HG03280 (cell line): ENCODE results near the gene DBI.
A peak's percentile ranks its signal among the peaks of the same experiment; 100 is the strongest.
"Not testable (repeated sequence)": the region's sequence is repeated elsewhere in the genome, so short reads cannot be mapped to it uniquely, and the experiment has no call there.

Source experiments
- ATAC-seq: cut with Tn5 transposase; IDR thresholded peaks from one replicate; pipeline ENCODE4 v1.9.1; 2021; ENCODE audit warnings: mild to moderate bottlenecking, moderate library complexity; ENCODE audit not compliant: unreplicated experiment

Gene DBI

DNA sequence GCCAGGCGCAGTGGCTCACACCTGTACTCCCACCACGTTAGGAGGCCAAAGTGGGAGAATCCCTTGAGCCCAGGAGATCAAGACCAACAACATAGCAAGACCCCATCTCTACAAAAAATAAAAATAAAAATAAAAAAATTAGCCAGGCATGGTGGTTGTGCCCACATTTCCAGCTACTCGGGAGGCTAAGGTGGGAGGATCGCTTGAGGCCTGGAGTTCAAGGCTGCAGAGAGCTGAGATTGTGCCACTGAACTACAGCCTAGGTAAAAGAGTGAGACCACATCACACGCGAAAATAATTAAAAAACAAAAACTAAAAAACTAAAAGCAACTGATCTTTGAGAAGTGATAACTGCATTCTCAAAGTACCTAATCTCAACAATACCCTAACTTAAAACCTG lies 2.0 kb upstream of the DBI start:
- ATAC-seq: no peak

DNA sequence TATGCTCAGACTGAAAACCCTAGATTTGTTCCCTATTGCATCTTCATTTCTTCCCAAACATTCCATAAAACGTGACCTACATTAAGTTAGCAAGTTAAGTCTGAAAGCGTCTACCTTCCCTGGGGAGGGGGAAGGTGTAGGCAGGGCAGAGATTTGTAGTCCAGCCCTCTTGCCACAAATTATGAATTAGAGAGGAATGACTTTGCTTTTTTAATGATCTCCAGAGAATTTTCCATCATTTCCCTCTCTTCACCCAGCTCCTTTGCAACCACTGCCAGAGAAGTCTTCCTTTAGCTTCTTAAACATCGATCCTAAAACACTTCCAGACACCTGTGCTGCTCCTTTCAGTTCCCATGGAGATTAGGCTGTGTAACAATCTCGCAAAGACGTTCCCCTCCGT lies 1.3 kb upstream of the DBI start:
- ATAC-seq: no peak

DNA sequence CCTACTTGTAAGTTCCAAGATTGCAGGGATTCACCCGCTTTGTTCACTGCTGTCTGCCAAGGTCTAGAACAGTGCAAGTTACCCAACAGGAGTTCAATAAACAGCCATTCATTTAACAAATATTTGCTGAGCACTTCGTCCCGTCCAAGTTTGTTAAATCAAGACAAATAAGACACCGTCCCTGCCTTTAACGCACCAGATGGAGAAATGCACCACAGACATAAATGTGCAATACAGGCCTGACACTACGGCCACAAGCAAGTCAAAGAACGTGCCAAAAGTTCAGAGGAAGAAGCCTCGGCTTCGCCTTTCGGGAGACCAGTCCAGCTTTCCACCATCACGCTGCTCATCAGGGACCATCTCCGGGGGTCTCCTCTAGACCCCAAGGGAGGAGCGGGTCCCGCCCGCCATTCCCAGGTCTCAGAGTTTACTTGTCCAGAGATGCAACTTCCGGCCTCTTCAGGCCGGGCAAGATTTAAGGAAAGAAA lies 572 bp upstream of the DBI start:
- ATAC-seq: no peak

DNA sequence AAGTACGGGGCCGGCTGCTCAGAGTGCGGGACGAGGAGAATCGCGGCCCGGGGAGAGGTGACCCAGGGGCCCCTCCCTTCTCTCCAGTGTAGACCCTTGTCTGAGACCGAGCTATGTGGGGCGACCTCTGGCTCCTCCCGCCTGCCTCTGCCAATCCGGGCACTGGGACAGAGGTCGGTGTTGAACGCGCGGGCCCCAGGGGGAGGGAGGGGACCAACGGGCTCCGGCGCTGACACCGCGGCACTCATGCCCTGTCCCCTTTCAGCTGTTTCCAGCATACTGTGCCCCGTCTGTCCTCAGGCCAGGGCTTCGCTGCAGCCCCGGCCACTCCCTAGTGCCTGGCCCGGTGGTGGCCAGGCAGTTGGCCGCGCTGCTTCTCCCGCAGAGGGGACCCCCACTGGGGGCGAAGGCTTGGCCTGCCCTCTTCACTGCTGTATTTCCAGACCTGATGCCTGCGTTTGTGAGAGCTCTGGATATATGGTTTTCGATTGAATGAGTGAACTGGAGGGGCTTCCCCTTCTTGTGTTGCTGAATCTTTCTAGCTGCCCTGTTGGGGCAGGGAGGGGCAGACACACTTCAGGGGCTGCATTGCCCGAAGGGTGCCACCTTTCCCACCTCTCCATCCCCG lies 809 bp downstream of the DBI start:
- peak; percentile 32 for ATAC-seq

DNA sequence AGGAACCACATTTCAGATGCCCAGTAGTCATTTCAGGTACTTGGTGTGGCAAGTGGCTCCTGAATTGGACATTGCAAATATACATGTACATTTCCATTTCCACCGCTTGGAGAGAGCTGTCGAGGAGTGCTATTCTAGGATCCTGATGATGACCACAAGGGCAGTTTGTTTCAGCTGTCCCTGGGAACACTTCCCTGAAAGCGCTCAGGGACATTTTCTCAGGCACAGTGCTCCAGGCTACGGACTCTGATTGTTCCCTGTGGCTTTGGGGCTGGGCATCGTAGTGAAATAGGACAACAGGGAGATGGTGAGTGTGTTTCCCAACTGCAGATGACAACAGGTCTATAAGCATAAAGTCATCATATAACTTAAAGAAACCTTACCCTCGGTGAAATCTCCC lies 3.1 kb downstream of the DBI start:
- no peak for ATAC-seq

DNA sequence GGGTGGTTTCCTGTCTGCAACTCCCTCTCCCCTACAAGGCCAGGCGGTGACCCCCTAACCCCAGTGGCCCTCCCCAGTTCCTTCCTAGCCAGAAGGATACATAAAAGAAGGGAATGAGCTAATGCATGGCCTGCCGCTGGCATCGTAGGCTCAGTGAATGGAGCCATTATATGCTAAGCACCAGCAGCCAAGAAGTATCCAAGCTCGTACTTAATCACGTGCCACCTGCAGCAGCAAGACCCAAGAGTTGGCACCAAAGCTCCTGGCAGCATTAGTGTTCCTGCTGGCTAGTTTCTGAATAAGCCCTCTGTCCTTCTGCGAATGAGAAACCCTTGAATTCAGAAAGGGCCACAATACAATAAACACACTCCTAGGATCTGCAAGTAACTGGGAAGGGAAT lies 4.3 kb downstream of the DBI start:
- no peak for ATAC-seq

DNA sequence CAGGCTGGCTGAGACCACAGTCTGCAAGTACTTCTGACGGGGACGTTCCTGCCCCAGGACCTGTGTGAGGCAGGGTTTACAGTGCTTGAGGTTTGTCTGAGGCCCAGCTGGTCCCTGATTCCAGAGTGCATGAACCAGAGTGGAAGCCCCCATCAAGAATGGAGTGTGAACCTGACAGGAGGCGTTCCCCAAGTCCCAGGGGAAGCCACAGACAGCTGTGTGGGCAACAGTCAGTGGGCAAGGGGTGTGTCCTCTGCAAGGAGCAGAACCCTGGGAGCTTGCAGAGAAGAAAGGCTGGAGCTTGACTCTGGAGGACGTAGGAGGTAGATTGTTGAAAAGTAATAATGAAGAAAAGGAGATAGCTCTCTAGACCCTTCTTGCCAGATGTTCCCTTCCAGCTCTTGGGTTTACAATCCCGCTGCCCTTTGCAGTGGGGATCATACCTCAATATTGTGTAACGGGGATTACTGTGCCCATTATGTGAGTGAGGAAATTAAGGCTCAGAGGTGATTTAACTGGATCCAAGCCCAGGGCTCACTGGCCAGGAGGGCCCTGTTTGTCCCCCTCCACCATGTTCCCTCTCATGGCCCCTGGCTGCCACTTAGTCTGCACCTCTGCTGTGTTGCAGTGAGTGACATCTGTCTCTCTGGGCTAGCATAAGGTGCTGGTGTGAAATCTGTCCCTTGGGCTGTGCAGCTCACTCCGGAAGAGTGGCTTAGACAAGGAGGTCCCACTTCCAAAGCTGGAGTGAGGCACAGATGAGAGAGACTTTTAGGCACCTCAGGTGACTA lies 6.2 kb downstream of the DBI start:
- no peak for ATAC-seq

DNA sequence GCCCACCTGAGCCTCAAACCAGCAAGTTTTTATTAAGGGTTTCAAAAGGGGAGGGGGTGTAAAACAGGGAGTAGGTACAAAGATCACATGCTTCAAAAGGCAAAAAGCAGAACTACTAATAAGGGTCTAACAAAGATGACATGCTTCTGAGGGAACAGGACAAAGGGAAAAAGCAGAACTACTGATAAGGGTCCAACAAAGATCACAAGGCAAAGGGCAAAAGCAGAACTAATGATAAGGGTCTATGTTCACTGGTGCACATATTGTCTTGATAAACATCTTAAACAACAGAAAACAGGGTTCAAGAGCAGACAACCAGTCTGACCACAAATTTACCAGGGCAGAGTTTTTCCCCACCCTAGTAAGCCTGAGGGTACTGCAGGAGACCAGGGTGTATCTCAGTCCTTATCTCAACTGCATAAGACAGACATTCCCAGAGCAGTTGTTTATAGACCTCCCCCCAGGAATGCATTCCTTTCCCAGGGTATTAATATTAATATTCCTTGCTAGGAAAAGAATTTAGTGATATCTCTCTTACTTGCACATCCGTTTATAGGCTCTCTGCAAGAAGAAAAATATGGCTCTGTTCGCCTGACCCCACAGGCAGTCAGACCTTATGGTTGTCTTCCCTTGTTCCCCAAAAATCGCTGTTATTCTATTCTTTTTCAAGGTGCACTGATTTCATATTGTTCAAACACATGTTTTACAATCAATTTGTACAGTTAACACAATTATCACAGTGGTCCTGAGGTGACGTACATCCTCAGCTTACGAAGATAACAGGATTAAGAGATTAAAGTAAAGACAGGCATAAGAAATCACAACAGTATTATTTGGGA lies 7.3 kb downstream of the DBI start:
- ATAC-seq: not testable (repeated sequence)

DNA sequence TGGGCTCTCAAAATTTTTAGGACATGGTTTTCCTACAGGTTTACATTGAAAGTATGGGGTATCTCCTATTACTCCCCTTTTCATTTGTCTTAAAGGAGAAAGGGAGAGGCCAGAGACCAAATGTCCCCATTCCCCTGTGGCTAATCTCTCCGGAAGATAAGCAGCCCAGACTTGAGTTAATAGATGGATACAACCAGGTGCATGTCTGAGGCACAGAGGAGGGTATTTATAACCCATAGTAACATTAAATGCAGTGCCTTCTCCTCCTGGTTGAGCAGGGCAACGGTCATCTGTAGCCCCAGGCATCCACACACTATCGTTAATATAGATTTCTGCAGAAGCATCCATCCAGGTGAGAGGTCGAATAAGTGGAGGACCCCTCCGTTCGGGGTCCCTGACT lies 9.6 kb downstream of the DBI start:
- ATAC-seq: not testable (repeated sequence)

DNA sequence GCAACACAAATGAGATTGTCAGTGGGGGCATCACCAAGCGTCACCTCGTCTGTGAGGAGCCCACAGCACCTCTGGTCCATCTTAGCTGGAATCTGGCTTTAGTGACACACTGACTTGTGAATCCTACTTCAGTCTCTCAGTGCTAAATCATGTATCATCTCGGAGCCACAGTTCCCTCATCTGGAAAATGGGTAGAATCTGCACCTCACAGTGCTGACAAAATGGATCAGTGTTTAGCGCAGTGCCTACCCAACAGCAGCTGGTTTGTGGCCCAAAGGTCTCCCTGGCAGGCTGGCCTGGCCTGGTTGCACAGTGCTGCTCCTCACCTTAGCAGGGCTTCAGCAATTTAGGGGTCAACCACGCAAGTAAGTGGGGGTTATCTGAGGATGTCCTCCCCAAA lies 10.0 kb downstream of the DBI start:
- no peak for ATAC-seq

DNA sequence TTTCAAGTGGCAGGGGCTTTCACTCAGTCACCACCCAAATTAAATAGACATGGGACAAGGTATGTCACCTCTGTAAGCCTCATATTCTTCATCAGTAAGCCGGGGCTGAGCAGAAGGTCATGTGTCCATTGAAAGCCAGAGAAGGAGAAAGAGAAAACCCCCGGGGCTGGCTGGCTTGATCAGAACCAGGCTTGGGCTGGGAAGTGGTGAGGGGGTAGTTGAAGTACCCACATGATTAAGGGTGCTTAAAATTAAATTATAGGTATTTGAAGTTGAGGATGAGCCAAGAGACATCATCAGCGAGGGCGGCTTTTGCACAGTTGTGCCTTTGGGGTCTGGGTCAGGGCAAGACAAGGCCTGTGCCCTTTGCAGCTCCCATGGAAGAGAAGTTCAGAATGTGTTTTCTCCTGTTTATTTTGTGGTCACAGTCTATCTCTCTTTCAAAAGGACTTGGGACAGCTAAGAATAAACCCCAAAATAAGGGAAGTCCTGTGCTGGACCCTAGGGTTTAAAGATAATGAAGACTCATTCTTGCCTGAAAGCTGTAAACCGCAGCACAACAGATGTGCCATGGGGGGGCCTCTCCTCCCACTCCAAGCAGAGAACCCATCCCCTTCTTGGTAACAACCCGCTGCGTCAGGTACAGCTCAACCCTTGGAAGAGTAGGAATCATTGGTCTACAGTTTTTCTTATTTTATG lies 10.7 kb downstream of the DBI start:
- ATAC-seq: no peak

DNA sequence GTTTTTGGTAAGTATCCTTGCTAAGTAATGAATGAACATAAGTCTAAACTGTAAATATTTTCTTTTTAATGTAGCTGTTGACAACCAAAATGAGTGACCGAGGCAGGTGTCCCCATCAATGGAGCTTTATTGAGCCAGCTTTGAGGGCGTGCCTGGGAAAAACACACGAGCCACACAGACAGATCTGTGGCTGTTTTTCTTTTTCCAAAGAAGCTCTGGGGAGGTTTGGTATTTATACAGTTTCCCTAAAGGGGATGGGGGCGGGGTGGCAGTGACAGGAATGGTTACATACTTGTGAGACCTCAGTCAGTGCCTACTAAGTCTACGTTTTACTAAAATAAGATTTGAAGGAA lies 11.2 kb downstream of the DBI start:
- no peak for ATAC-seq

DNA sequence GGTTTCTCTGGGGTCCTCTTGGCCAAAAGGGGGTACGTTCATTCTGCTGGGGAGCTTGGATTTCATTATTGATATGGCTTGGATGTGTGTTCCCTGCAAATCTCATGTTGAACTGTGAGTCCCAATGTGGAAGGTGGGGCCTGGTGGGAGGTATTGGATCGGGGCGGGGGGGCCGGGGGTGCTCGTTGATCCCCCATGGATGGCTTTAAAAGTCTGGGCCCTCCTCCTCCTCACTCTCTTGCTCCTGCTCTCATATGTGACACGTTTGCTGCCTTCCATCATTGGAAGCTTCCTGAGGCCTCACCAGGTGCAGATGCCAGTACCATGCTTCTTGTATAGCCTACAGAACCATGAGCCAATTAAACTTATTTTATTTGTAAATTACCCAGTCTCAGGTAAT lies 11.8 kb downstream of the DBI start:
- ATAC-seq: no peak

DNA sequence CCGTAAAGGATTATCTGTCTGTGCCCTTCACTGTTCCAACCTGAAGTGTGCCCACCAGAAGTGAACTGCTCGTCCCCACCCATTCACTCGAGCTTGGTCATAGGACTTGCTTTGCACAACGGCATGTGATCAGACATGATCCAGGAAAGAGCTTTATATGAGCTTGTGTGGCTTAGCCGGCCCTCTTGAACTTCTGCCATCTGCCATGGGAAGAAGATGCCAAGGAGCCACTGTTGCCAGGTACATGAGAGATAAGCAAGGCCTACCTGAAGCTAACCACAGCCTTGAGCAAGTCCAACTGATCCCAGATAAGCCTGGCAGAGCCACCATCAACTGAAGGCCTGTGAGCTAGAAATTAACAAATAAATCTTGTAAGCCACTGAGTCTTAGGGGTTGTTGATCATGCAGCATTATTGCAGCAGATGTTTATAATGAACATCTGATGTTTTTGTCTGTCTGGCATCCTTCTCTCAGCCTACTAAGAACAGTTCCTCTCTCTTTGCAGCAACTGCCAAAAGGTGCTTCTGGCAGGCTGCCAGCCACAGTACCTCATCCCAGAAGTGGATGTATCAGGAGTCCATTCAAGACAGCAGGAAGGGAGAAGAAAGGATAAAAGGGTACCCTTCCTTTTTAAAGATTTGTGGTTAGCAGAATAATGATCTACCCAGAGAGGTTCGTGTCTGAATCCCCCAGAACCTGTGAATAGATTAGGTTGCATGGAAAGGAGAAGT lies 16.8 kb downstream of the DBI start:
- ATAC-seq: no peak

DNA sequence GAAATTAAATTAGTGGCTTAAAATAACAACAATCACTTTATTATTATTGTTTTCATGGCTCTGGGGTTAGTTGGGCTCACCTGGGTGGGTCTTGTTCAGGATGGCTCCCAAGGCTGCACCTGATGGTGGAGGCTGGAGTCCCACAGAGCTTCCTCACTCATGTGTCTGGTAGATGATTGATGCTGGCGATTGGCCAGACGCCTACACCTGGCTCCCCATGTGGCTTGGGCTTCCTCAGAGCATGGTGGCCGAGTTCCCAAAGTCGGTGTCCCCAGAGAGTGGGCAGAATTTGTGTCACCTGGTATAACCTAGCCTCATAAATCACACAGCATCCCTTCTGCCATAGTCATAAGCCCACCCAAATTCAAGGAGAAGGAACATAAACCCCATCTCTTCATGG lies 18.2 kb downstream of the DBI start:
- ATAC-seq: no peak

DNA sequence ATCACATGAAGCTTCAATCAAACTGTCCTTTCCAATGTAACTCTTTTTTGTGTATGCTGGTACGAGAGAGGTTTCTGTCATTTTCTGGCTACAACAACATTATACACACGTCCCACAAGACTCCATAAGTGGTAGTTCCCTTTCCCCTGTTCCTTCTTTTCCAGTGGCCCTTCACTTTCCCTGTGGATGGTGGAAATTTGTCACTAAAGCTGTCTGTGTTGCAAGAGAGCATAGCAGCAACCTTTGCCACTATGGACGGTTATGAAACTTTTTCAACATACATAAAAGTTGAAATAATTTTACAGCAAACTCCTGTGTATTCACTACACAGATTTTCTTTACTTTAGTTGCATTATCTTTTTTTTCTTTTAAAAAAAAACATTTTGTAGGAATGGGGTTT lies 18.7 kb downstream of the DBI start:
- ATAC-seq: no peak

DNA sequence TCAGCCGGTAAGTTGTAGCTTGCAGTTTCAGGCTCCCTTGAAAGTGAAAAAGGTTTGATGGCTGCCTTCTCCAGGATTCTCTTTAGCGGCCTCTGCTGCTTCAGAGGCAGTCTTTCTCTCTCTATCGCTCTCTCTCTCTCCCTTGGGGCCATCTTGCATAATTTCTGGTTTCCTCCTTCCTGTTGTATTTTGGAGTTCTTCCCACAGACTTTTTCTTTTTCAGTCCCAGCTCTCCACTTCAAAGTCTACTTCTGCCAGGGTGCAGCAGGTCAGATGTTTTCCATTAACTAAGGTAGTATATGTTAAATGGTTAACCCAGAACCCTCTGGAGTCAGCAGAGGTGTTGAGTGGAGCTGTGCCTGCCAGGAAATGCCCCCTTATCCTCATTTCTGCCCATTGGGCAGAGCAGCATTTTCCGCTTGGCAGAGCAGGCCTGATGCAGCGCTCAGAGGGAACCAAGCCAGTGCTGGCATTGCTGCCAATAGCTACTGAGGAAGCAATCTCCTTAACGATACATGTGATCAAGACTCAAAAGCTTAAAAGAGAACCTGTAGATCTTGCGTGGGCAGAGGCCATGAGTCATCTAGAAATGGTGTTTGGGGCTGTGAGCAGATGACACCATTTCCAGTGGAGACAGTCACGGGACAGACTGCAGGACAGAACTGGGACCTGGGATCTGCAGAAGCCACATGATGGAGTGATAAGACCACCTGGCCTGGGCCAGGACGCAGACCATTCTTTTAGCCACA lies 20.8 kb downstream of the DBI start:
- ATAC-seq: peak; percentile 74

DNA sequence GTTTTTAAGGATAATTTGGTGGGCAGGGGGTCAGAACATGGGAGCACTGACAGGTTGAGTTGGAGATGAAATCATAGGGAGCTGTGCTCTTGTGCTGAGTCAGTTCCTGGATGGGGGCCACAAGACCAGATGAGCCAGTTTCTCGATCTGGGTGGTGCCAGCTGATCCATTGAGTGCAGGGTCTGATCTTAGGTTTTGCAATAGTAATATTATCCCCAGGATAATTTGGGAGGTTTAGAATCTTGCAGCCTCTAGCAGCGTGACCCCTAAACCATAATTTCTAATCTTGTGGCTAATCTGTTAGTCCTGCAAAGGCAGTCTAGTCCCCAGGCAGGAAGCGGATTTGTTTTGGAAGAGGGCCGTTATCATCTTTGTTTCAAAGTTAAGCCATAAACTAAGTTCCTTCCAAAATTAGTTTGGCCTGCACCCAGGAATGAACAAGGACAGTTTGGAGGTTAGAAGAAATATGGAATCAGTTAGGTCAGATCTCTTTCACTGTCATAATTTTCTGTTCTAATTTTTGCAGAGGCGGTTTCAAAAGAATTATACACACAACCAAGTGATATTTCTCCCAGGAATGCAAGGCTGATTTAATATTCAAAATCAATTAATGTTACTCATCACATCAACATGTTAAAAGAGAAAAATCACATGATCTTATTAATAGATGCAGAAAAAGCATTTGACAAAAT lies 23.0 kb downstream of the DBI start:
- ATAC-seq: no peak
